Neuronal stem cell (in vitro differentiated cells): Measurements from ENCODE around the gene TMC1.

Experiments used
- DNase-seq: peaks from one replicate; pipeline ENCODE4 v3.0.0-alpha.2; 2013; ENCODE audit warnings: low spot score
- H2AFZ ChIP-seq: one replicate; pipeline ENCODE4 v1.6.1; 2013; ENCODE audit warnings: mild to moderate bottlenecking, low read length, inconsistent platforms
- H2AK5ac ChIP-seq: 2 replicates; pipeline ENCODE4 v1.6.1; 2013; ENCODE audit warnings: low read depth, mild to moderate bottlenecking, inconsistent platforms, low read length, moderate library complexity, mixed read lengths
- H2BK120ac ChIP-seq: 2 replicates; pipeline ENCODE4 v1.6.1; 2013; ENCODE audit warnings: low read depth, mild to moderate bottlenecking, inconsistent platforms, low read length, moderate library complexity, mixed read lengths
- H2BK12ac ChIP-seq: one replicate; pipeline ENCODE4 v1.6.1; 2013; ENCODE audit warnings: low read length, inconsistent platforms
- H2BK15ac ChIP-seq: 2 replicates; pipeline ENCODE4 v1.6.1; 2013; ENCODE audit warnings: mild to moderate bottlenecking, low read length, inconsistent platforms, mixed read lengths
- H2BK5ac ChIP-seq: one replicate; pipeline ENCODE4 v1.6.1; 2013; ENCODE audit warnings: inconsistent platforms, mild to moderate bottlenecking, low read length, moderate library complexity
- H3K14ac ChIP-seq: one replicate; pipeline ENCODE4 v1.6.1; 2013; ENCODE audit warnings: low read length, inconsistent platforms
- H3K18ac ChIP-seq: 2 replicates; pipeline ENCODE4 v1.6.1; 2013; ENCODE audit warnings: low read length, inconsistent platforms
- H3K23ac ChIP-seq: 2 replicates; pipeline ENCODE4 v1.6.1; 2013; ENCODE audit warnings: low read depth, mild to moderate bottlenecking, mixed read lengths, low read length, inconsistent platforms; ENCODE audit not compliant: poor library complexity
- H3K27ac ChIP-seq: replicated peaks from 3 replicates; pipeline ENCODE4 v1.5.1; 2013; ENCODE audit warnings: low read length, inconsistent platforms
- H3K27me3 ChIP-seq, 3 experiments: 2 replicates each; pipeline ENCODE4 v1.6.1; 2013; ENCODE audit warnings: low read length in 3 of 3, mild to moderate bottlenecking in 2 of 3, inconsistent platforms in 1 of 3, low read depth in 1 of 3, mixed read lengths in 1 of 3, moderate library complexity in 1 of 3; ENCODE audit not compliant: control insufficient read depth in 3 of 3, insufficient read depth in 3 of 3
- H3K36me3 ChIP-seq, 2 donors: replicated peaks in 1 of 2; 2 replicates each; pipeline ENCODE4 v1.6.1; 2013; ENCODE audit warnings: low read length in 2 of 2; ENCODE audit not compliant: control insufficient read depth in 2 of 2, insufficient read depth in 2 of 2
- H3K4ac ChIP-seq: 2 replicates; pipeline ENCODE4 v1.6.1; 2013; ENCODE audit warnings: inconsistent platforms, mild to moderate bottlenecking, low read length, moderate library complexity
- H3K4me1 ChIP-seq, 2 donors: 1 replicate in 1 of 2; 2 replicates in 1 of 2; pipeline ENCODE4 v1.6.1; 2013; ENCODE audit warnings: low read length in 2 of 2, low read depth in 1 of 2; ENCODE audit not compliant: control insufficient read depth in 2 of 2, insufficient read depth in 1 of 2
- H3K4me2 ChIP-seq: one replicate; pipeline ENCODE4 v1.6.1; 2013; ENCODE audit warnings: mild to moderate bottlenecking, low read length, inconsistent platforms; ENCODE audit not compliant: insufficient read depth, poor library complexity, severe bottlenecking
- H3K4me3 ChIP-seq, 2 donors: 2 replicates each; pipeline ENCODE4 v1.5.1; 2013; ENCODE audit warnings: low read length in 2 of 2, mild to moderate bottlenecking in 2 of 2, inconsistent platforms in 1 of 2, moderate library complexity in 1 of 2
- H3K79me1 ChIP-seq: one replicate; pipeline ENCODE4 v1.6.1; 2013; ENCODE audit warnings: low read depth, mild to moderate bottlenecking, inconsistent platforms, low read length, moderate library complexity
- H3K9ac ChIP-seq: one replicate; pipeline ENCODE4 v1.6.1; 2013; ENCODE audit warnings: mild to moderate bottlenecking, low read depth, low read length, inconsistent platforms; ENCODE audit not compliant: poor library complexity
- H3K9me3 ChIP-seq, 2 donors: replicated peaks in 1 of 2; 2 replicates each; pipeline versions ENCODE3 to v1.6.1; 2013; ENCODE audit warnings: low read length in 2 of 2, mild to moderate bottlenecking in 2 of 2, inconsistent platforms in 1 of 2, low read depth in 1 of 2, mixed read lengths in 1 of 2, moderate library complexity in 1 of 2; ENCODE audit not compliant: control insufficient read depth in 2 of 2, insufficient read depth in 1 of 2
- H4K8ac ChIP-seq: one replicate; pipeline ENCODE4 v1.6.1; 2013; ENCODE audit warnings: low read depth, mild to moderate bottlenecking, inconsistent platforms, low read length, moderate library complexity
- H4K91ac ChIP-seq: one replicate; pipeline ENCODE4 v1.6.1; 2013; ENCODE audit warnings: low read length, low read depth, mild to moderate bottlenecking, inconsistent platforms; ENCODE audit not compliant: poor library complexity
- WGBS, 2 donors: extraction: QIAGEN DNeasy Blood & Tissue Kit; methylation state at CpG; one replicate each; pipeline ENCODE4 v1.1.7; 2013; ENCODE audit warnings: missing lambda C conversion rate in 2 of 2, mixed read lengths in 1 of 2; ENCODE audit not compliant: insufficient read length in 2 of 2, insufficient replicate concordance in 1 of 2; ENCODE audit errors: extremely low coverage in 2 of 2; 5-methylcytosine and 5-hydroxymethylcytosine counted together

Gene TMC1

GRCh38 chr9:72542917-72543316 is 21.5 kb downstream of the TMC1 start:
- Histone ChIP-seq H3K79me1 (no peaks in the 10 kb centered on the region), H3K9ac (no peak overlapping the region), H2BK120ac (no peak overlapping the region), H3K36me3 (no peaks in the 10 kb centered on the region), H3K9me3 (no peaks in the 10 kb centered on the region), H3K4me2 (no peak overlapping the region), H2AK5ac (no peak overlapping the region), H4K91ac (no peak overlapping the region), H2AFZ (no peak overlapping the region), H2BK12ac (no peak overlapping the region), H3K14ac (no peak overlapping the region), H3K18ac (no peak overlapping the region), H3K4ac (no peak overlapping the region), H3K4me3 (no peak overlapping the region), H3K4me1 (peaks cover 0 to 3% of the 10 kb centered on the region in 2 donors), H3K27ac (no peak overlapping the region), H3K23ac (no peak overlapping the region), H3K27me3 (no peaks in the 10 kb centered on the region), H4K8ac (no peak overlapping the region), H2BK15ac (no peak overlapping the region), H2BK5ac (no peak overlapping the region)
- no CpG with 5 or more reads among the region's 1 CpG for WGBS, 2 donors
- no peak for DNase-seq

DNA sequence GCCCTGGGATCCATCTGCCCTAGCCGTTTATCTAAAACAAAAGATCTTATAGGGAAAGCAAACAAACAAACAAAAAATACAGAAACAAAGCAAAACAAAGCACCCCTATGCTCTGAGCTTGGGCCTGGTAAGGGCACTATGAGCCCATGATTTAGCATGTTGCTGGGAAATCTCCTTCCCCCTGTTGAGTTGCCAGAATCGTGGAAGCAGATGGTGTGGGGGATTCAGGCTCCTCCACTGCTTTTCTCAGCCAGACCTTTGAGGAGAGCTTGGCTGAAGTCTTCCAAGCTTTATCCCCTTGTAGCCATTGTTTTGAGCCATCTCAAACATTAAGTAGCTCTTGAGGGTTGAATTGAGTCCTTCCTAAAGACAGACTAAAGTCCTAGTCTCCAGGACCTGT is 29.9 kb downstream of the TMC1 start:
- Histone ChIP-seq H3K9me3 (no peaks in the 10 kb centered on the region), H3K23ac (no peak overlapping the region), H3K9ac (no peak overlapping the region), H4K91ac (no peak overlapping the region), H3K14ac (no peak overlapping the region), H3K27ac (no peak overlapping the region), H2BK5ac (no peak overlapping the region), H2BK120ac (no peak overlapping the region), H2BK12ac (no peak overlapping the region), H3K4me3 (no peak overlapping the region), H3K18ac (no peak overlapping the region), H3K4me2 (no peak overlapping the region), H2AFZ (no peak overlapping the region), H3K36me3 (no peaks in the 10 kb centered on the region), H2AK5ac (no peak overlapping the region), H3K4me1 (no peaks in the 10 kb centered on the region), H4K8ac (no peak overlapping the region), H3K79me1 (no peaks in the 10 kb centered on the region), H3K27me3 (no peaks in the 10 kb centered on the region), H2BK15ac (no peak overlapping the region), H3K4ac (no peak overlapping the region)
- WGBS, 2 donors, result no CpG with 5 or more reads among the region's 2 CpGs
- no peak for DNase-seq

DNA sequence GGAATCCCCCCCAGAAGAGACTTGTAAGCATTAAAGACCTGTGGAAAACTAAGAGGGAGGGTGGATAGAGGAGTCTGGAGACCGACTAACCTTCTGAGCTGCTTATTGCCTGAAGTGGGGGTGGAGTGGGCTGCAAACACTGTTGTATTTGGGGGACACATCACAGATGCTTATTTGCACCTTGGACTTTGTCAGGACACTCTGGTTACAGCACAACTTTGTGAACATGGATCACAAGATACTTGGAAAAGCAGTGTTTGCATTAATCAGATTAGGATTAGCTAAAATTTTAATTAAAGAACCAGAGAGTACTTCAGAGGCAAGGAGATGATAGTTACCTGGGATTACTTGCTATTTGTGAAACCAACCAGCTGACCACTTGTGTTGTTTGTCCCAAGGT is 30.9 kb downstream of the TMC1 start:
- Histone ChIP-seq H3K9me3 (no peaks in the 10 kb centered on the region), H3K36me3 (no peaks in the 10 kb centered on the region), H2BK15ac (no peak overlapping the region), H2BK120ac (no peak overlapping the region), H3K18ac (no peak overlapping the region), H3K4me3 (no peak overlapping the region), H4K91ac (no peak overlapping the region), H3K23ac (no peak overlapping the region), H4K8ac (no peak overlapping the region), H3K4me1 (peaks cover 0 to under 1% of the 10 kb centered on the region in 2 donors), H2AFZ (peak overlapping the region; percentile 58), H3K27ac (no peak overlapping the region), H3K27me3 (no peaks in the 10 kb centered on the region), H3K4ac (no peak overlapping the region), H3K79me1 (no peaks in the 10 kb centered on the region), H3K4me2 (no peak overlapping the region), H2AK5ac (no peak overlapping the region), H2BK12ac (no peak overlapping the region), H2BK5ac (no peak overlapping the region), H3K14ac (no peak overlapping the region), H3K9ac (no peak overlapping the region)
- DNase-seq, result no peak
- no CpG with 5 or more reads among the region's 1 CpG for WGBS, 2 donors

DNA sequence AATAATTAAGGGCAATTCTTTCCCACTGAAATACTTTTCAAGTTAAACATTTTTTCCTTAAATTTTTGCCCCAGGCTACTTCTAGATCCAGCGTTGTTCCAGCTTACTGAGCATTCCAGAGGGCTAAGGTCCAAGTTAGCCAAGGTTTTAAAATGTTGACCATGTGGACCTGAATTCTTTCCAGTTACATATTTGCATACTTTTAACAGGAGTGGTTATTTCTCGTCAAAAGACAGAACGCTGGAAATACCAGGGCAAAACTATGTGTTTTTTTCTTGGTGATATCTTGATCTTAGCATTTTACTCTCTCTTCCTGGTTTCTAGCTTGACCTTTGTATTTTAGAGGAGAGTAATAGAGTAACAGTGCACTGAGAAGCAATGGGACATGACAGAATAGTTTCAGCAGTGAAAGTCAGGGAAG is 32.8 kb downstream of the TMC1 start:
- no peak overlapping the region for H2AK5ac ChIP-seq
- WGBS, 2 donors, result no CpG with 5 or more reads among the region's 3 CpGs
- no peaks in the 10 kb centered on the region for H3K79me1 ChIP-seq
- H2AFZ ChIP-seq, result no peak overlapping the region
- H3K18ac ChIP-seq, result no peak overlapping the region
- no peaks in the 10 kb centered on the region for H3K9me3 ChIP-seq
- no peak overlapping the region for H3K4ac ChIP-seq
- no peak for DNase-seq
- no peak overlapping the region for H2BK12ac ChIP-seq
- H3K36me3 ChIP-seq, result no peaks in the 10 kb centered on the region
- no peak overlapping the region for H4K8ac ChIP-seq
- no peak overlapping the region for H3K14ac ChIP-seq
- H3K4me1 ChIP-seq, result peaks cover 0 to 10% of the 10 kb centered on the region in 2 donors
- no peak overlapping the region for H3K4me3 ChIP-seq
- H3K23ac ChIP-seq, result no peak overlapping the region
- no peak overlapping the region for H2BK5ac ChIP-seq
- H3K4me2 ChIP-seq, result no peak overlapping the region
- H3K9ac ChIP-seq, result no peak overlapping the region
- no peak overlapping the region for H3K27ac ChIP-seq
- H4K91ac ChIP-seq, result no peak overlapping the region
- no peak overlapping the region for H2BK120ac ChIP-seq
- no peak overlapping the region for H2BK15ac ChIP-seq
- no peaks in the 10 kb centered on the region for H3K27me3 ChIP-seq
